IgD-negative memory B cell (primary cell): ENCODE measurements around the gene RHBDL3. TPM values are rescaled to one million over a fixed set of nuclear protein-coding genes. Genes with fewer than 3 reads are reported as not detected.
"Not testable (repeated sequence)": the region's sequence is repeated elsewhere in the genome, so short reads cannot be mapped to it uniquely, and the experiment has no call there.

ENCODE experiments used
- H3K27ac Mint-ChIP-seq, 3 donors: one replicate each; pipeline ENCODE4 v1.8.0; 2020 to 2022; ENCODE audit warnings: mild to moderate bottlenecking in 3 of 3, mixed read lengths in 3 of 3, moderate library complexity in 1 of 3
- H3K27me3 Mint-ChIP-seq: one replicate; pipeline ENCODE4 v1.8.0; 2021; ENCODE audit warnings: mixed read lengths
- H3K36me3 Mint-ChIP-seq: one replicate; pipeline ENCODE4 v1.8.0; 2020; ENCODE audit warnings: mild to moderate bottlenecking, mixed read lengths
- H3K4me1 Mint-ChIP-seq, 3 donors: one replicate each; pipeline ENCODE4 v1.8.0; 2020 to 2022; ENCODE audit warnings: mixed read lengths in 3 of 3, mild to moderate bottlenecking in 1 of 3
- H3K4me3 Mint-ChIP-seq, 4 donors: one replicate each; pipeline ENCODE4 v1.8.0; 2020 to 2022; ENCODE audit warnings: mild to moderate bottlenecking in 4 of 4, mixed read lengths in 4 of 4, moderate library complexity in 3 of 4
- H3K9me3 Mint-ChIP-seq, 3 donors: one replicate each; pipeline ENCODE4 v1.8.0; 2020 to 2021; ENCODE audit warnings: mixed read lengths in 3 of 3, mild to moderate bottlenecking in 1 of 3
- polyA plus RNA-seq: library from polyadenylated mRNA; unstranded; fragments of 300-500 nt; fragmentation: Illumina TruSeq; gene quantifications from one replicate; pipeline ENCODE4 v1.2.3, GENCODE V29; 2021

RHBDL3 gene
- polyA plus RNA-seq, 1 donor from 2014 or later, result not detected

- H3K27me3 Mint-ChIP-seq, result no peaks in the 10 kb centered on the region
- H3K9me3 Mint-ChIP-seq, result no peaks in the 10 kb centered on the region
- H3K36me3 Mint-ChIP-seq, result no peaks in the 10 kb centered on the region
- H3K4me3 Mint-ChIP-seq, result peak within 1 kb of the TSS; percentile 79 to 97 (median 94)
- H3K27ac Mint-ChIP-seq, result peak within 1 kb of the TSS; percentile 81 to 96 (median 81)
- H3K4me1 Mint-ChIP-seq, result peaks cover 8 to 18% (median 16%) of the 10 kb centered on the region in 3 donors
These were observed 76.4 kb downstream of the RHBDL3 start, which contains the start of gene C17orf75 for GRCh38 chr17:32341857-32342602. TSS of gene C17orf75 (minus strand) at chr17:32342173. CDS start at chr17:32342139, 34 bp downstream.

- peak overlapping the region; percentile 81 to 88 (median 81) for H3K27ac Mint-ChIP-seq
- peaks cover 8 to 18% (median 16%) of the 10 kb centered on the region in 3 donors for H3K4me1 Mint-ChIP-seq
- no peaks in the 10 kb centered on the region for H3K27me3 Mint-ChIP-seq
- no peaks in the 10 kb centered on the region for H3K9me3 Mint-ChIP-seq
- H3K4me3 Mint-ChIP-seq, result peak overlapping the region; percentile 18 to 97 (median 85)
- no peaks in the 10 kb centered on the region for H3K36me3 Mint-ChIP-seq
These were observed 77.1 kb downstream of the RHBDL3 start for GRCh38 chr17:32342603-32343325.

GRCh38 chr17:32345951-32346600 lies 80.4 kb downstream of the RHBDL3 start:
- no peaks in the 10 kb centered on the region for H3K27me3 Mint-ChIP-seq
- H3K27ac Mint-ChIP-seq, result no peak overlapping the region
- H3K4me1 Mint-ChIP-seq, result peaks cover 15 to 25% (median 19%) of the 10 kb centered on the region in 3 donors
- H3K4me3 Mint-ChIP-seq, result peak overlapping the region in 1 of 4 donors; percentile 36
- H3K36me3 Mint-ChIP-seq, result peaks cover 1% of the 10 kb centered on the region
- no peaks in the 10 kb centered on the region for H3K9me3 Mint-ChIP-seq

GRCh38 chr17:32348483-32348800 lies 82.8 kb downstream of the RHBDL3 start:
- H3K9me3 Mint-ChIP-seq, result no peaks in the 10 kb centered on the region
- H3K36me3 Mint-ChIP-seq, result peaks cover 8% of the 10 kb centered on the region
- H3K4me1 Mint-ChIP-seq, result peaks cover 16 to 25% (median 21%) of the 10 kb centered on the region in 3 donors
- peak overlapping the region; percentile 79 to 99 (median 98) for H3K4me3 Mint-ChIP-seq
- H3K27ac Mint-ChIP-seq, result peak overlapping the region in 1 of 3 donors; percentile 96
- no peaks in the 10 kb centered on the region for H3K27me3 Mint-ChIP-seq

- no peaks in the 10 kb centered on the region for H3K9me3 Mint-ChIP-seq
- peaks cover 21 to 27% (median 23%) of the 10 kb centered on the region in 3 donors for H3K4me1 Mint-ChIP-seq
- no peaks in the 10 kb centered on the region for H3K27me3 Mint-ChIP-seq
- H3K27ac Mint-ChIP-seq, result peak overlapping the region; percentile 96 to 100 (median 99)
- peak overlapping the region; percentile 97 to 100 (median 99) for H3K4me3 Mint-ChIP-seq
- H3K36me3 Mint-ChIP-seq, result peaks cover 8% of the 10 kb centered on the region
These were observed 83.8 kb downstream of the RHBDL3 start for GRCh38 chr17:32349503-32349853.

- Mint-ChIP-seq H3K4me1 (peaks cover 25 to 32% (median 28%) of the 10 kb centered on the region in 3 donors), H3K27me3 (no peaks in the 10 kb centered on the region), H3K9me3 (no peaks in the 10 kb centered on the region), H3K27ac (peak within 1 kb of the TSS; percentile 96 to 100 (median 99)), H3K36me3 (peaks cover 8% of the 10 kb centered on the region), H3K4me3 (peak within 1 kb of the TSS; percentile 97 to 100 (median 99))
These were observed 84.4 kb downstream of the RHBDL3 start, which contains the start of gene ZNF207 for GRCh38 chr17:32349854-32350665. TSS of gene ZNF207 (plus strand) at chr17:32350157. CDS start at chr17:32350286, 129 bp downstream.

GRCh38 chr17:32350666-32351418 lies 85.2 kb downstream of the RHBDL3 start:
- H3K4me1 Mint-ChIP-seq, result peaks cover 32 to 40% (median 36%) of the 10 kb centered on the region in 3 donors
- peak overlapping the region; percentile 97 to 100 (median 99) for H3K4me3 Mint-ChIP-seq
- peaks cover 8% of the 10 kb centered on the region for H3K36me3 Mint-ChIP-seq
- peak overlapping the region; percentile 96 to 100 (median 99) for H3K27ac Mint-ChIP-seq
- no peaks in the 10 kb centered on the region for H3K9me3 Mint-ChIP-seq
- no peaks in the 10 kb centered on the region for H3K27me3 Mint-ChIP-seq

- H3K36me3 Mint-ChIP-seq, H3K27me3 Mint-ChIP-seq, H3K27ac Mint-ChIP-seq, H3K9me3 Mint-ChIP-seq: not testable (repeated sequence)
- peak overlapping the region; percentile 12 to 99 (median 98) for H3K4me3 Mint-ChIP-seq
- H3K4me1 Mint-ChIP-seq, result peaks cover 40 to 45% (median 44%) of the 10 kb centered on the region in 3 donors
These were observed 87.1 kb downstream of the RHBDL3 start for GRCh38 chr17:32352734-32353133.

GRCh38 chr17:32355649-32356377 lies 90.2 kb downstream of the RHBDL3 start:
- peak overlapping the region in 1 of 3 donors; percentile 59 for H3K27ac Mint-ChIP-seq
- peaks cover 6% of the 10 kb centered on the region for H3K36me3 Mint-ChIP-seq
- H3K4me3 Mint-ChIP-seq, result peak overlapping the region in 3 of 4 donors; percentile 14 to 61 (median 61)
- H3K9me3 Mint-ChIP-seq, result no peaks in the 10 kb centered on the region
- peaks cover 28 to 40% (median 39%) of the 10 kb centered on the region in 3 donors for H3K4me1 Mint-ChIP-seq
- H3K27me3 Mint-ChIP-seq, result no peaks in the 10 kb centered on the region

GRCh38 chr17:32356378-32356743 lies 90.7 kb downstream of the RHBDL3 start:
- peaks cover 25 to 39% (median 38%) of the 10 kb centered on the region in 3 donors for H3K4me1 Mint-ChIP-seq

GRCh38 chr17:32356750-32357149 lies 91.1 kb downstream of the RHBDL3 start:
- Mint-ChIP-seq H3K4me1 (peaks cover 22 to 35% (median 35%) of the 10 kb centered on the region in 3 donors), H3K4me3 (peak overlapping the region in 1 of 4 donors; percentile 43), H3K36me3 (peaks cover 2% of the 10 kb centered on the region), H3K9me3 (no peaks in the 10 kb centered on the region), H3K27ac (no peak overlapping the region), H3K27me3 (no peaks in the 10 kb centered on the region)

More at GRCh38 chr17:32356378-32356743, 90.7 kb downstream of the RHBDL3 start:
- no peaks in the 10 kb centered on the region for H3K27me3 Mint-ChIP-seq
- no peaks in the 10 kb centered on the region for H3K9me3 Mint-ChIP-seq
- peaks cover 5% of the 10 kb centered on the region for H3K36me3 Mint-ChIP-seq
- H3K27ac Mint-ChIP-seq, result no peak overlapping the region
- H3K4me3 Mint-ChIP-seq, result peak overlapping the region in 1 of 4 donors; percentile 14

GRCh38 chr17:32357615-32358014 lies 92.0 kb downstream of the RHBDL3 start:
- no peaks in the 10 kb centered on the region for H3K27me3 Mint-ChIP-seq
- no peak overlapping the region for H3K27ac Mint-ChIP-seq
- no peaks in the 10 kb centered on the region for H3K36me3 Mint-ChIP-seq
- H3K9me3 Mint-ChIP-seq, result no peaks in the 10 kb centered on the region
- no peak overlapping the region for H3K4me3 Mint-ChIP-seq
- peaks cover 19 to 30% (median 29%) of the 10 kb centered on the region in 3 donors for H3K4me1 Mint-ChIP-seq

GRCh38 chr17:32361270-32361669 lies 95.6 kb downstream of the RHBDL3 start:
- H3K36me3 Mint-ChIP-seq, result peaks cover 2% of the 10 kb centered on the region
- no peaks in the 10 kb centered on the region for H3K27me3 Mint-ChIP-seq
- H3K9me3 Mint-ChIP-seq, result no peaks in the 10 kb centered on the region
- no peak overlapping the region for H3K27ac Mint-ChIP-seq
- peaks cover 6 to 9% (median 6%) of the 10 kb centered on the region in 3 donors for H3K4me1 Mint-ChIP-seq
- no peak overlapping the region for H3K4me3 Mint-ChIP-seq
